HG03280 (cell line): ENCODE data around the gene HAVCR2.
"Not testable (repeated sequence)": the region's sequence is repeated elsewhere in the genome, so short reads cannot be mapped to it uniquely, and the experiment has no call there.

Experiments
- ATAC-seq: cut with Tn5 transposase; IDR thresholded peaks from one replicate; pipeline ENCODE4 v1.9.1; 2021; ENCODE audit warnings: mild to moderate bottlenecking, moderate library complexity; ENCODE audit not compliant: unreplicated experiment

The HAVCR2 gene

DNA sequence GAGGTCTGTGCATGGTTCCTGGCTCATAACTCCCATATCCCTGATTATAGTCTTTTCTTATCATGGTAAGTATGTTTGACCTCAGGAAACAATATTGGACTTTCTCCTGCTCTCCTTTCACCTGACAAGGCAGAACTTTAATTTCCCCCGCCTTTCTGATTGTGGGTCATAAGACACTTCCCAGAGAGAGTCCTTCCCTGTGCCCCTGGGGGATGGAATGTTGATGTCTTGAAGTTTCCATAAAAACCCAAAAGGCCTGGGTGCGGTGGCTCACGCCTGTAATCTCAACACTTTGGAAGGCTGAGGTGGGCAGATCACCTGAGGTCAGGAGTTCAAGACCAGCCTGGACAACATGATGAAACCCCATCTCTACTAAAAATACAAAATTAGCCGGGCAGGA lies 61.8 kb downstream of the HAVCR2 start:
- not testable (repeated sequence) for ATAC-seq

DNA sequence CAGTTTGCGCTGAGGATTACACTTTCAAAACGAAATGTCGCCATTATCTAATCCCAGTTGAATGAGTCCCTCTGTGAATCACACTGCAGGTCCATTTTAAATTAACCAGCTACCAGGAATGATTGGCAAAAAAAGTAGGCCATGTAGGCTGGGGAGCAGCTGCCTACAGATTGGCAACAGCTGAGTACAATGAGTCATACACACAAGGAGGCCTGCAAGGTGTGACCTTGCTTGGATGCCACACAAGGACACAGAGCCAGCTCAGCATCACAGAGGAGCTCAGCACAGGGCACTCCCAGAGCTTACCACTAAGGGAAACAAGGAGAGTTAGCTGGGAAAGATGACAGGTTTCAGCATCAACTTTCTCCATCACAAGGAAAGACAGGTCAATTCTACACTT lies 62.8 kb downstream of the HAVCR2 start:
- no peak for ATAC-seq

DNA sequence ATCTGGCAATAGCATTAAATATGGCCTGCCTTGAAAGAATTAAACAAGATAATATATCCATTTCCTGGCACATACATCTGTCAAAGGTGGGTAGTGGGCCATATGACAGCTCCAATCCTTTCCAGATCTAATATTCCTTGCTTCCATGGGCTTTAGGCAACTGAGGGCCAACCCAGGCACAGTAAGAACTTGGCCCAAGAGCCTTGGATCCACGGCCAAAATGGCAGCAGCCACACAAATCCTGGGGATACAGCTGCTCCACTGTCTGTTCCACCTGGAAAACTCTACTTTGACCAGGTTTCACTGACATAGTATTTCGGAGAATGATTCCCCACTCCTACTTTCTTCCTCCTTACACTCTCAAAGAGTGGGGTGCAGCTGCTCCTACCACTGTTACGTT lies 63.2 kb downstream of the HAVCR2 start:
- ATAC-seq, result no peak

DNA sequence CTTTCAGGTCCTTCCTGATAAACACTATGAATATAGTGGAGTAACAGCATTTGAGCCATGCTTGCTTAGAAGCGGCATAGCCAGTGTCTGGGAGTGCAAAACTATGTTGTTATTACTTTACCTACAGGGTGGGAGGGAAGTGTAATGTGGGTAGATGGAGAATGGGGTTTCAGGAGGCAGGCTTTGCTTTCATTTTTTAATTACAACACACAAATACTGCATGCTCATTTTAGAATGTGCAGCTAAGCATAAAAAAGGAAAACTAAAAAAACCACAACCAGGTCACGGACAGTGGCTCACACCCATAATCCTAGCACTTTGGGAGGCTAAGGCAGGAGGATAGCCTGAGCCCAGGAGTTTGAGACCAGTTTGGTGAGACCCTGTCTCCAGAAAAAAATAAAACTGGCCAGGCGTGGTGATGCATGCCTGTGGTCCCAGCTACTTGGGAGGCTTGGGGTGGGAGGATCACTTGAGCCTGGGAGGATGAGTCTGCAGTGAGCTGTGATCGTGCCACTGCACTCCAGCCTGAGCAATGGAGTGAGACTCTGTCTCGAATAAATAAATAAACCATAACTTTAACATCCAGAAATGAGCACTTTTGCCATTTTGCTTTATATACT lies 70.2 kb downstream of the HAVCR2 start:
- no peak for ATAC-seq
